Astrocyte of the cerebellum (primary cell): ENCODE data around the gene ANKEF1.
A peak's percentile ranks its signal among the peaks of the same experiment; 100 is the strongest.

ENCODE experiments used
- DNase-seq: peaks from one replicate; pipeline ENCODE4 v3.0.0-alpha.2; 2011; ENCODE audit warnings: low read depth
- H3K4me3 ChIP-seq: 2 replicates; pipeline ENCODE4 v1.5.1; 2011; ENCODE audit warnings: mild to moderate bottlenecking, low read depth, low read length, moderate library complexity
- in situ Hi-C: cut with HindIII; loops from 2 replicates; pipeline ENCODE4 v1.10.0; 2017; ENCODE audit warnings: low sequenced_read_pairs
- TF ChIP-seq, protein P1 (sequence below): IDR thresholded peaks from 2 replicates; pipeline ENCODE4 v1.5.1; 2012; ENCODE audit warnings: low read length, low read depth, moderate library complexity, mild to moderate bottlenecking; ENCODE audit errors: missing control alignments

ANKEF1 gene

GRCh38 chr20:10077886-10078285 is 43.1 kb downstream of the ANKEF1 start:
- TF ChIP-seq, protein P1, sequence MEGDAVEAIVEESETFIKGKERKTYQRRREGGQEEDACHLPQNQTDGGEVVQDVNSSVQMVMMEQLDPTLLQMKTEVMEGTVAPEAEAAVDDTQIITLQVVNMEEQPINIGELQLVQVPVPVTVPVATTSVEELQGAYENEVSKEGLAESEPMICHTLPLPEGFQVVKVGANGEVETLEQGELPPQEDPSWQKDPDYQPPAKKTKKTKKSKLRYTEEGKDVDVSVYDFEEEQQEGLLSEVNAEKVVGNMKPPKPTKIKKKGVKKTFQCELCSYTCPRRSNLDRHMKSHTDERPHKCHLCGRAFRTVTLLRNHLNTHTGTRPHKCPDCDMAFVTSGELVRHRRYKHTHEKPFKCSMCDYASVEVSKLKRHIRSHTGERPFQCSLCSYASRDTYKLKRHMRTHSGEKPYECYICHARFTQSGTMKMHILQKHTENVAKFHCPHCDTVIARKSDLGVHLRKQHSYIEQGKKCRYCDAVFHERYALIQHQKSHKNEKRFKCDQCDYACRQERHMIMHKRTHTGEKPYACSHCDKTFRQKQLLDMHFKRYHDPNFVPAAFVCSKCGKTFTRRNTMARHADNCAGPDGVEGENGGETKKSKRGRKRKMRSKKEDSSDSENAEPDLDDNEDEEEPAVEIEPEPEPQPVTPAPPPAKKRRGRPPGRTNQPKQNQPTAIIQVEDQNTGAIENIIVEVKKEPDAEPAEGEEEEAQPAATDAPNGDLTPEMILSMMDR = no peak
- in situ Hi-C loops = no loop called here
- no peak for DNase-seq
- no peak overlapping the region for H3K4me3 ChIP-seq

DNA sequence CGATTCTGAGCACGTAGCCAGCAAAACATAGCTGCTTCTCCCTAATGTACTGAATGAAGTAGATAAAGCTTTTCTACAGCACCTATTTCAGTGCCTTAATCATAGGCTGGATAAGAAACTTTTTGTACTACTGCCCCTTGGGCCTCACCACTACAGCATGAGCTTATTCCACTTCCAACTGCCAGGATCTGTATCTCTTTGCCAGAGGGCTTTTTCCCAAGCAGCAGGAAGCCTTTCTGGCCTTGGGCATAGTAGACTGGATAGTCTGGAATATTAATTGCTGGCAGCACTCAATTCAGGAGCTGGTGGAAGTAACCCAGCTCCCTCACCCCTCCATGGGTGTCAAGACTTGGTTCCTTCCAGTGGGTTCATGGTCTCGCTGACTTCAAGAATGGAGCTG is 43.6 kb downstream of the ANKEF1 start:
- DNase-seq = no peak
- TF ChIP-seq, protein P1 = no peak
- no peak overlapping the region for H3K4me3 ChIP-seq
- in situ Hi-C loops = no loop called here

- DNase-seq = no peak
- in situ Hi-C loops = no loop called here
- TF ChIP-seq, protein P1 = no peak
- H3K4me3 ChIP-seq = no peak overlapping the region
Measured at GRCh38 chr20:10079964-10080363, 45.2 kb downstream of the ANKEF1 start.

GRCh38 chr20:10080574-10080973 is 45.8 kb downstream of the ANKEF1 start:
- in situ Hi-C loops = no loop called here
- TF ChIP-seq, protein P1 = no peak
- no peak overlapping the region for H3K4me3 ChIP-seq

DNA sequence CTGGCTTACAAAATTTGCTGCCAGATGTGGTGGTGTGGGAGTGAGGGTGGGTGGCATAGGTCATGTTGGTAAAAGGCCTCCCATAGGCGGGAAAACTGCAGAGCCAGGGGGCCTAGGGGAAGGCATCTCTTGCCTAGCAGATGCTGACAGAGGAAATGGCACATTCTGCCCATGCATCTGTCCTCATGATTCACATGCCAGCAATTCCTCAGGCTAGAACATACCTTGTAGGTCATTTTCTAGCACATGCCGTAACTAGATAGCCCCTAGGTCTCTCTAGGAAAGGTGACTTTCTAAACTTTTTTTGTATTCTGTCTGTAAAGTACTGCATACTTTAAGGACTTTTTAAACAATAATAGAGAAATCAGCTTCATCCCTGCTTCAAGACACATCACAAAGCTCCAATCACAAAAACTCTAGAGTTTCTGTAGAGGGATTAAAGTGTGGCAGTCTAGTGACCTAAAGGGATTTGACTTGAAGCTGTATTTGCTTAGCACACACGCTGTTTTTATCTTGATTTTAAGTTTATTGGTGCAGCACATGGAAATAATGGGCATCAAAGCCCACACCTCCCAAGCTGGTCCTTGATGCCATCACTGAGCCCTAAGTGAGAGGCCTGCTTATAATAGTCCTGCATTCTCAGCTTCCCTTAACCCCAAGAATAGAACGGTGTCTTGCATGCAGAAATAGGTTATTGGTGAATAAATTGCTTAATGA is 55.2 kb downstream of the ANKEF1 start:
- in situ Hi-C loops = no loop called here
- DNase-seq = no peak
- TF ChIP-seq, protein P1 = no peak
- no peak overlapping the region for H3K4me3 ChIP-seq

More at GRCh38 chr20:10080574-10080973, 45.8 kb downstream of the ANKEF1 start:
- no peak for DNase-seq

GRCh38 chr20:10090588-10091166 is 55.9 kb downstream of the ANKEF1 start:
- no peak overlapping the region for H3K4me3 ChIP-seq
- TF ChIP-seq, protein P1 = peak; percentile 89
- in situ Hi-C loops = no loop called here
- DNase-seq = peak; percentile 49
